ENCODE results near the gene FARP2. TPM values are rescaled to one million over a fixed set of nuclear protein-coding genes. Genes with fewer than 3 reads are reported as not detected.
A peak's percentile ranks its signal among the peaks of the same experiment; 100 is the strongest.

Gene FARP2
- total and polyA plus RNA-seq, 2 of the 13 experiments (the other 11 are each of a cell fraction or from before 2014, with no cell fraction given), result 28.0 to 45.4 TPM

DNA sequence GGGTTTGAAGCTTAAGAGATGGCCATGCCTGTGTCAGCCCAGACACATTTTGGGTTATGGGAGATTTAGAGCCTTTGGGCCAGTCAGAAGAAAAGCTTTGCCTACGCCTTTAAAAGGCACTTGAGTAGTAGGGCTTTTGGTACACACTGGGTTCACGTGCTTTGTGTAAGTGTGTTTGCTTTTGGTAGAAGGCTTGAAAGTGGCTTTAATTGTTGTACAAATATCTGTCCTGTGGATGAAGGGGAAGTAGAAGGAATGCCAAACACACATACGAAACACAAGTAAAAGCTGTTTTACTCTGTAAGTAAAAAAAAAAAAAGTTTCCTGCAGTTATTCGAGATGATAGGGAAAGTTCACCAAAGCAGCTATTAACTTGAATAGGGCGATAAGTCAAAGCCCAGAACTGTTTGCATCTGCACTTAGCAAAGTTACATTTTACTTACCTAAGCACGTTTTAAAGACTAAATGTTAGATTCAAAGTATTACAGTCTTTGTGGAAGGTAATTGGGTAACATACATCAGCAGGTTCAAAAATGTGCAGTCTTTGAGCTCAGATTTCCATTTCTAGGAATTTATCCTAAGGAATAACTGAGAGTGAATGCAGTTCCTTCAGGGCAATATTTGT, 76.9 kb downstream of the FARP2 start (continued):
- TF ChIP-seq, protein P1, sequence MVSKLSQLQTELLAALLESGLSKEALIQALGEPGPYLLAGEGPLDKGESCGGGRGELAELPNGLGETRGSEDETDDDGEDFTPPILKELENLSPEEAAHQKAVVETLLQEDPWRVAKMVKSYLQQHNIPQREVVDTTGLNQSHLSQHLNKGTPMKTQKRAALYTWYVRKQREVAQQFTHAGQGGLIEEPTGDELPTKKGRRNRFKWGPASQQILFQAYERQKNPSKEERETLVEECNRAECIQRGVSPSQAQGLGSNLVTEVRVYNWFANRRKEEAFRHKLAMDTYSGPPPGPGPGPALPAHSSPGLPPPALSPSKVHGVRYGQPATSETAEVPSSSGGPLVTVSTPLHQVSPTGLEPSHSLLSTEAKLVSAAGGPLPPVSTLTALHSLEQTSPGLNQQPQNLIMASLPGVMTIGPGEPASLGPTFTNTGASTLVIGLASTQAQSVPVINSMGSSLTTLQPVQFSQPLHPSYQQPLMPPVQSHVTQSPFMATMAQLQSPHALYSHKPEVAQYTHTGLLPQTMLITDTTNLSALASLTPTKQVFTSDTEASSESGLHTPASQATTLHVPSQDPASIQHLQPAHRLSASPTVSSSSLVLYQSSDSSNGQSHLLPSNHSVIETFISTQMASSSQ (IDR thresholded peaks at IDR 0.05; ENCODE audit: low read depth), result peak; percentile 54; the same call in 1 of the 2 replicates
- TF ChIP-seq, protein P1 (CRISPR knock-in tag; IDR thresholded peaks at IDR 0.05; ENCODE audit: borderline replicate concordance), result peak; percentile 82; the same call in 1 of the 2 replicates
- TF ChIP-seq SOX6 (IDR thresholded peaks at IDR 0.05) (no peak), SOX6 (CRISPR knock-in tag; IDR thresholded peaks at IDR 0.05) (peak; percentile 94), JUND (CRISPR knock-in tag; IDR thresholded peaks at IDR 0.05) (no peak), ASH2L (IDR thresholded peaks at IDR 0.05; ENCODE audit: insufficient read length, low read depth, low read length) (no peak), HIVEP1 (CRISPR knock-in tag; IDR thresholded peaks at IDR 0.05) (no peak), ZNF768 (CRISPR knock-in tag; IDR thresholded peaks at IDR 0.05) (no peak), NAIF1 (CRISPR knock-in tag; IDR thresholded peaks at IDR 0.05; ENCODE audit: borderline replicate concordance) (no peak), ZNF431 (CRISPR knock-in tag; IDR thresholded peaks at IDR 0.05; ENCODE audit: borderline replicate concordance, low read depth) (no peak), ARNT (IDR thresholded peaks at IDR 0.05) (no peak), KDM5B (CRISPR knock-in tag; IDR thresholded peaks at IDR 0.05; ENCODE audit: borderline replicate concordance) (no peak), ZNF792 (CRISPR knock-in tag; IDR thresholded peaks at IDR 0.05) (peak; percentile 35; the same call in 1 of the 2 replicates), ZBTB8A (CRISPR knock-in tag; IDR thresholded peaks at IDR 0.05; ENCODE audit: borderline replicate concordance, low read depth) (no peak), ZNF557 (CRISPR knock-in tag; IDR thresholded peaks at IDR 0.05) (peak; percentile 62), ZBTB34 (CRISPR knock-in tag; IDR thresholded peaks at IDR 0.05) (no peak; the same call in 1 of the 2 replicates), RBFOX2 (IDR thresholded peaks at IDR 0.05; ENCODE audit: low read depth, low read length) (no peak), TCF7L2 (IDR thresholded peaks at IDR 0.05; ENCODE audit: low read depth, low read length) (peak; percentile 55; the same call in 1 of the 2 replicates)
- TF ChIP-seq, protein P2, sequence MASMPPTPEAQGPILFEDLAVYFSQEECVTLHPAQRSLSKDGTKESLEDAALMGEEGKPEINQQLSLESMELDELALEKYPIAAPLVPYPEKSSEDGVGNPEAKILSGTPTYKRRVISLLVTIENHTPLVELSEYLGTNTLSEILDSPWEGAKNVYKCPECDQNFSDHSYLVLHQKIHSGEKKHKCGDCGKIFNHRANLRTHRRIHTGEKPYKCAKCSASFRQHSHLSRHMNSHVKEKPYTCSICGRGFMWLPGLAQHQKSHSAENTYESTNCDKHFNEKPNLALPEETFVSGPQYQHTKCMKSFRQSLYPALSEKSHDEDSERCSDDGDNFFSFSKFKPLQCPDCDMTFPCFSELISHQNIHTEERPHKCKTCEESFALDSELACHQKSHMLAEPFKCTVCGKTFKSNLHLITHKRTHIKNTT (CRISPR knock-in tag; IDR thresholded peaks at IDR 0.05), result no peak
- TF ChIP-seq, protein P3, sequence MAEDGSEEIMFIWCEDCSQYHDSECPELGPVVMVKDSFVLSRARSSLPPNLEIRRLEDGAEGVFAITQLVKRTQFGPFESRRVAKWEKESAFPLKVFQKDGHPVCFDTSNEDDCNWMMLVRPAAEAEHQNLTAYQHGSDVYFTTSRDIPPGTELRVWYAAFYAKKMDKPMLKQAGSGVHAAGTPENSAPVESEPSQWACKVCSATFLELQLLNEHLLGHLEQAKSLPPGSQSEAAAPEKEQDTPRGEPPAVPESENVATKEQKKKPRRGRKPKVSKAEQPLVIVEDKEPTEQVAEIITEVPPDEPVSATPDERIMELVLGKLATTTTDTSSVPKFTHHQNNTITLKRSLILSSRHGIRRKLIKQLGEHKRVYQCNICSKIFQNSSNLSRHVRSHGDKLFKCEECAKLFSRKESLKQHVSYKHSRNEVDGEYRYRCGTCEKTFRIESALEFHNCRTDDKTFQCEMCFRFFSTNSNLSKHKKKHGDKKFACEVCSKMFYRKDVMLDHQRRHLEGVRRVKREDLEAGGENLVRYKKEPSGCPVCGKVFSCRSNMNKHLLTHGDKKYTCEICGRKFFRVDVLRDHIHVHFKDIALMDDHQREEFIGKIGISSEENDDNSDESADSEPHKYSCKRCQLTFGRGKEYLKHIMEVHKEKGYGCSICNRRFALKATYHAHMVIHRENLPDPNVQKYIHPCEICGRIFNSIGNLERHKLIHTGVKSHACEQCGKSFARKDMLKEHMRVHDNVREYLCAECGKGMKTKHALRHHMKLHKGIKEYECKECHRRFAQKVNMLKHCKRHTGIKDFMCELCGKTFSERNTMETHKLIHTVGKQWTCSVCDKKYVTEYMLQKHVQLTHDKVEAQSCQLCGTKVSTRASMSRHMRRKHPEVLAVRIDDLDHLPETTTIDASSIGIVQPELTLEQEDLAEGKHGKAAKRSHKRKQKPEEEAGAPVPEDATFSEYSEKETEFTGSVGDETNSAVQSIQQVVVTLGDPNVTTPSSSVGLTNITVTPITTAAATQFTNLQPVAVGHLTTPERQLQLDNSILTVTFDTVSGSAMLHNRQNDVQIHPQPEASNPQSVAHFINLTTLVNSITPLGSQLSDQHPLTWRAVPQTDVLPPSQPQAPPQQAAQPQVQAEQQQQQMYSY (CRISPR knock-in tag; IDR thresholded peaks at IDR 0.05), result no peak

All from HepG2 (cell line).